Astrocyte (in vitro differentiated cells and primary cell): ENCODE data around the gene PIAS3. TPM values are rescaled to one million over a fixed set of nuclear protein-coding genes. Genes with fewer than 3 reads are reported as not detected.

Source experiments
- DNase-seq: peaks from one replicate; pipeline ENCODE4 v3.0.0-alpha.2; 2010; ENCODE audit warnings: low read depth
- FAIRE-seq: peaks from 2 replicates; lab custom pipeline; 2011; peaks lifted over from hg19 to GRCh38; lab: Jason Lieb, UNC
- H2AFZ ChIP-seq: 2 replicates; pipeline ENCODE4 v1.6.0; 2012; ENCODE audit warnings: low read depth, low read length, inconsistent platforms
- H3K27ac ChIP-seq: 2 replicates; pipeline ENCODE4 v1.5.1; 2011; ENCODE audit warnings: low read depth, low read length, inconsistent platforms
- H3K27me3 ChIP-seq: 2 replicates; pipeline ENCODE4 v1.6.0; 2011; ENCODE audit warnings: low read length, inconsistent platforms; ENCODE audit not compliant: insufficient read depth
- H3K36me3 ChIP-seq: 2 replicates; pipeline ENCODE4 v1.5.1; 2011; ENCODE audit warnings: low read length, inconsistent platforms; ENCODE audit not compliant: insufficient read depth
- H3K4me1 ChIP-seq: 2 replicates; pipeline ENCODE4 v1.5.1; 2011; ENCODE audit warnings: low read length, inconsistent platforms; ENCODE audit not compliant: insufficient read depth
- H3K4me2 ChIP-seq: 2 replicates; pipeline ENCODE4 v1.6.0; 2012; ENCODE audit warnings: low read length, inconsistent platforms
- H3K4me3 ChIP-seq: 2 replicates; pipeline ENCODE4 v1.5.1; 2011; ENCODE audit warnings: low read depth, mild to moderate bottlenecking, low read length, inconsistent platforms; ENCODE audit not compliant: insufficient read depth
- H3K79me2 ChIP-seq: 2 replicates; pipeline ENCODE4 v1.6.0; 2012; ENCODE audit warnings: mild to moderate bottlenecking, low read length, inconsistent platforms; ENCODE audit not compliant: insufficient read depth
- H3K9ac ChIP-seq: 2 replicates; pipeline ENCODE4 v1.6.0; 2012; ENCODE audit warnings: mild to moderate bottlenecking, low read length, inconsistent platforms
- H3K9me3 ChIP-seq: 2 replicates; pipeline ENCODE4 v1.5.1; 2012; ENCODE audit warnings: low read depth, mild to moderate bottlenecking, low read length, inconsistent platforms; ENCODE audit not compliant: insufficient read depth
- H4K20me1 ChIP-seq: 2 replicates; pipeline ENCODE4 v1.6.0; 2012; ENCODE audit warnings: low read length, inconsistent platforms; ENCODE audit not compliant: insufficient read depth
- H3K27ac Mint-ChIP-seq: one replicate; pipeline ENCODE4 v1.8.0; 2021; ENCODE audit warnings: mild to moderate bottlenecking, mixed read lengths; ENCODE audit not compliant: unreplicated experiment
- H3K27me3 Mint-ChIP-seq: one replicate; pipeline ENCODE4 v1.8.0; 2021; ENCODE audit warnings: low read depth, mixed read lengths; ENCODE audit not compliant: unreplicated experiment
- H3K36me3 Mint-ChIP-seq: one replicate; pipeline ENCODE4 v1.8.0; 2021; ENCODE audit warnings: low read depth, mixed read lengths; ENCODE audit not compliant: unreplicated experiment
- H3K4me1 Mint-ChIP-seq: one replicate; pipeline ENCODE4 v1.8.0; 2021; ENCODE audit warnings: low read depth, mixed read lengths; ENCODE audit not compliant: unreplicated experiment
- H3K4me3 Mint-ChIP-seq: one replicate; pipeline ENCODE4 v1.8.0; 2021; ENCODE audit warnings: mild to moderate bottlenecking, moderate library complexity, mixed read lengths; ENCODE audit not compliant: unreplicated experiment
- H3K9me3 Mint-ChIP-seq: one replicate; pipeline ENCODE4 v1.8.0; 2021; ENCODE audit warnings: mild to moderate bottlenecking, mixed read lengths; ENCODE audit not compliant: unreplicated experiment
- CTCF ChIP-seq: IDR thresholded peaks from 2 replicates; pipeline ENCODE4 v1.5.1; 2011; ENCODE audit warnings: low read depth, mild to moderate bottlenecking, inconsistent platforms, low read length, moderate library complexity; ENCODE audit not compliant: insufficient read depth
- EZH2 ChIP-seq: IDR thresholded peaks from 2 replicates; pipeline ENCODE4 v1.6.1; 2012; ENCODE audit warnings: mild to moderate bottlenecking, low read length, inconsistent platforms; ENCODE audit not compliant: insufficient read depth
- total RNA-seq: library from RNA; stranded (reverse); gene quantifications from 2 replicates; pipeline ENCODE4 v1.2.1, GENCODE V29; 2021

PIAS3 gene
- total RNA-seq, 1 donor from 2014 or later, result 42.6 TPM

- Mint-ChIP-seq H3K9me3 (no peaks in the 10 kb centered on the region), H3K36me3 (peaks cover 8% of the 10 kb centered on the region), H3K27ac (no peak overlapping the region), H3K27me3 (peaks cover 11% of the 10 kb centered on the region), H3K4me3 (no peak overlapping the region), H3K4me1 (peaks cover 20% of the 10 kb centered on the region)
- Histone ChIP-seq H4K20me1 (no peaks in the 10 kb centered on the region), H3K9me3 (no peaks in the 10 kb centered on the region), H3K4me3 (no peak overlapping the region), H3K36me3 (no peaks in the 10 kb centered on the region), H3K4me1 (peaks cover 24% of the 10 kb centered on the region), H3K27me3 (no peaks in the 10 kb centered on the region), H3K79me2 (no peaks in the 10 kb centered on the region), H3K9ac (no peak overlapping the region), H2AFZ (no peak overlapping the region), H3K27ac (no peak overlapping the region), H3K4me2 (peak overlapping the region; percentile 77)
- FAIRE-seq (no peak), DNase-seq (no peak)
- TF ChIP-seq CTCF (no peak), EZH2 (no peak)
Observed at GRCh38 chr1:145893306-145894055, 34.6 kb upstream of the PIAS3 start.

- Histone ChIP-seq H3K4me2 (peak overlapping the region; percentile 77), H3K79me2 (no peaks in the 10 kb centered on the region), H2AFZ (peak overlapping the region; percentile 15), H3K9ac (peak overlapping the region; percentile 51), H3K4me3 (peak overlapping the region; percentile 11), H3K4me1 (peaks cover 24% of the 10 kb centered on the region), H3K9me3 (no peaks in the 10 kb centered on the region), H3K36me3 (no peaks in the 10 kb centered on the region), H3K27me3 (no peaks in the 10 kb centered on the region), H4K20me1 (no peaks in the 10 kb centered on the region), H3K27ac (peak overlapping the region; percentile 86)
- no peak for TF ChIP-seq EZH2
- TF ChIP-seq CTCF, result no peak
- Mint-ChIP-seq H3K36me3 (peaks cover 8% of the 10 kb centered on the region), H3K27me3 (peaks cover 11% of the 10 kb centered on the region), H3K4me3 (peak overlapping the region; percentile 69), H3K9me3 (no peaks in the 10 kb centered on the region), H3K4me1 (peaks cover 17% of the 10 kb centered on the region), H3K27ac (peak overlapping the region; percentile 94)
- DNase-seq, result peak; percentile 59
- FAIRE-seq, result no peak
Observed at GRCh38 chr1:145892486-145893087, 33.7 kb upstream of the PIAS3 start.
